Neural crest cell (in vitro differentiated cells): Measurements from ENCODE around the gene AKR1A1. TPM values are rescaled to one million over a fixed set of nuclear protein-coding genes. Genes with fewer than 3 reads are reported as not detected.
"Not testable (repeated sequence)": the region's sequence is repeated elsewhere in the genome, so short reads cannot be mapped to it uniquely, and the experiment has no call there.

Experiments
- DNase-seq: peaks from one replicate; pipeline ENCODE4 v3.0.0; 2021; ENCODE audit warnings: low read depth, mixed read lengths, low spot score
- H3K27ac Mint-ChIP-seq: one replicate; pipeline ENCODE4 v1.8.0; 2021; ENCODE audit warnings: mild to moderate bottlenecking, mixed read lengths; ENCODE audit not compliant: unreplicated experiment
- H3K27me3 Mint-ChIP-seq: 2 replicates; pipeline ENCODE4 v1.8.0; 2021; ENCODE audit warnings: low read depth, mild to moderate bottlenecking, mixed read lengths
- H3K36me3 Mint-ChIP-seq: 2 replicates; pipeline ENCODE4 v1.8.0; 2021; ENCODE audit warnings: low read depth, mild to moderate bottlenecking, mixed read lengths
- H3K4me1 Mint-ChIP-seq: 2 replicates; pipeline ENCODE4 v1.8.0; 2021; ENCODE audit warnings: mixed read lengths
- H3K4me3 Mint-ChIP-seq: one replicate; pipeline ENCODE4 v1.8.0; 2021; ENCODE audit warnings: mild to moderate bottlenecking, mixed read lengths
- H3K9me3 Mint-ChIP-seq: 2 replicates; pipeline ENCODE4 v1.8.0; 2021; ENCODE audit warnings: mixed read lengths
- total RNA-seq: library from RNA; stranded (reverse); gene quantifications from 2 replicates; pipeline ENCODE4 v1.2.1, GENCODE V29; 2021
- TF ChIP-seq, protein P1 (sequence below): fragments of 200-600 bp; sonication (generic); conservative IDR thresholded peaks from 2 replicates; pipeline ENCODE4 v1.5.0; 2021; ENCODE audit warnings: antibody characterized with exemption, mild to moderate bottlenecking

Gene AKR1A1
- total RNA-seq, 1 donor from 2014 or later, result 192 TPM

- TF ChIP-seq, protein P1, sequence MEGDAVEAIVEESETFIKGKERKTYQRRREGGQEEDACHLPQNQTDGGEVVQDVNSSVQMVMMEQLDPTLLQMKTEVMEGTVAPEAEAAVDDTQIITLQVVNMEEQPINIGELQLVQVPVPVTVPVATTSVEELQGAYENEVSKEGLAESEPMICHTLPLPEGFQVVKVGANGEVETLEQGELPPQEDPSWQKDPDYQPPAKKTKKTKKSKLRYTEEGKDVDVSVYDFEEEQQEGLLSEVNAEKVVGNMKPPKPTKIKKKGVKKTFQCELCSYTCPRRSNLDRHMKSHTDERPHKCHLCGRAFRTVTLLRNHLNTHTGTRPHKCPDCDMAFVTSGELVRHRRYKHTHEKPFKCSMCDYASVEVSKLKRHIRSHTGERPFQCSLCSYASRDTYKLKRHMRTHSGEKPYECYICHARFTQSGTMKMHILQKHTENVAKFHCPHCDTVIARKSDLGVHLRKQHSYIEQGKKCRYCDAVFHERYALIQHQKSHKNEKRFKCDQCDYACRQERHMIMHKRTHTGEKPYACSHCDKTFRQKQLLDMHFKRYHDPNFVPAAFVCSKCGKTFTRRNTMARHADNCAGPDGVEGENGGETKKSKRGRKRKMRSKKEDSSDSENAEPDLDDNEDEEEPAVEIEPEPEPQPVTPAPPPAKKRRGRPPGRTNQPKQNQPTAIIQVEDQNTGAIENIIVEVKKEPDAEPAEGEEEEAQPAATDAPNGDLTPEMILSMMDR, result peak; percentile 2
- H3K9me3 Mint-ChIP-seq, result no peaks in the 10 kb centered on the region
- DNase-seq, result no peak
- peaks cover 3% of the 10 kb centered on the region for H3K27me3 Mint-ChIP-seq
- H3K4me1 Mint-ChIP-seq, result peaks cover 38% of the 10 kb centered on the region
- no peaks in the 10 kb centered on the region for H3K36me3 Mint-ChIP-seq
- H3K4me3 Mint-ChIP-seq, result peak overlapping the region; percentile 91
- peak overlapping the region; percentile 93 for H3K27ac Mint-ChIP-seq
Observed at GRCh38 chr1:45522324-45523104, 28.1 kb upstream of the AKR1A1 start.

GRCh38 chr1:45523516-45523915 lies 27.1 kb upstream of the AKR1A1 start:
- H3K4me3 Mint-ChIP-seq, result peak overlapping the region; percentile 91
- H3K27ac Mint-ChIP-seq, DNase-seq, H3K27me3 Mint-ChIP-seq, H3K36me3 Mint-ChIP-seq, H3K9me3 Mint-ChIP-seq: not testable (repeated sequence)
- peaks cover 41% of the 10 kb centered on the region for H3K4me1 Mint-ChIP-seq

DNA sequence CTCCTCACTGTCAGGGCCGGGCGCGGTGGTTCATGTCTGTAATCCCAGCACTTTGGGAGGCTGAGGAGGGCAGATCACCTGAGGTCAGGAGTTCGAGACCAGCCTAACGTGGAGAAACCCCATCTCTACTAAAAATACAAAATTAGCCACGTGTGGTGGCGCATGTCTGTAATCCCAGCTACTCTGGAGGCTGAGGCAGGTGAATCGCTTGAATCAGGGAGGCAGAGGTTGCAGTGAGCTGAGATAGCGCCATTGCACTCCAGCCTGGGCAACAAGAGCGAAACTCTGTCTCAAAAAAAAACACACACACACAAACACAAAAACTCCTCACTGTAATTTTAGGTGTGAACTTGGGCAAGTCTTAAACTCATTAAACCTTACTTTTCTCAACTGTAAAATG lies 26.7 kb upstream of the AKR1A1 start:
- H3K27ac Mint-ChIP-seq, H3K36me3 Mint-ChIP-seq, H3K27me3 Mint-ChIP-seq, DNase-seq, H3K9me3 Mint-ChIP-seq: not testable (repeated sequence)
- Mint-ChIP-seq H3K4me1 (peaks cover 36% of the 10 kb centered on the region), H3K4me3 (peak overlapping the region; percentile 38)

DNA sequence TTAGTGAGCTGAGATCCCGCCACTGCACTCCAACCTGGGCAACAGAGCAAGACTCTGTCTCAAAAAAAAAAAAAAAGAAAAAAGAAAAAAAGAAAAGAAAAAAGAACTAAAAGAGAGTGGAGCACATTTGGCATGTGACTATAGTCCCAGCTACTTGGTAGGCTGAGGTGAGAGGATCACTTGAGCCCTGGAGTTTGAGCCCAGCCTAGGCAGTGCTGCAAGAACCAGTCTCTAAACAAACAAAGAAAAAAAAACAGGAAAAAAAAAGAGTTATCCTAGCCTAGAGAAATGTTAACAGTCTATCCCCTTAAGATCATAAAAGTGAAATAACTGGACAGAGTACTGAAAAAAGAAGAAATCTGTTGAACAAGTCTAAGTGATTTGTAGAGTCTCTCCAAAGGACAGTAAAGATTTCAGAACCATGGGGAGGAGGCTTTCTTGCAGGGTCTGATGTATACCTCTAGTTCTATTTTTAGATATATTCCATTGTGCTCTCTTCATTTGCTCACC lies 24.4 kb upstream of the AKR1A1 start:
- Mint-ChIP-seq H3K36me3 (no peaks in the 10 kb centered on the region), H3K27me3 (peaks cover 3% of the 10 kb centered on the region), H3K4me1 (peaks cover 30% of the 10 kb centered on the region), H3K27ac (no peak overlapping the region), H3K4me3 (no peak overlapping the region), H3K9me3 (no peaks in the 10 kb centered on the region)
- no peak for DNase-seq
- TF ChIP-seq, protein P1, result no peak

GRCh38 chr1:45530632-45531135 lies 19.9 kb upstream of the AKR1A1 start:
- TF ChIP-seq, protein P1, result no peak
- Mint-ChIP-seq H3K4me1 (peaks cover 9% of the 10 kb centered on the region), H3K27me3 (no peaks in the 10 kb centered on the region), H3K4me3 (no peak overlapping the region), H3K36me3 (no peaks in the 10 kb centered on the region), H3K9me3 (no peaks in the 10 kb centered on the region), H3K27ac (no peak overlapping the region)
- DNase-seq, result no peak

- TF ChIP-seq, protein P1, result no peak
- Mint-ChIP-seq H3K4me3 (no peak overlapping the region), H3K4me1 (peaks cover 4% of the 10 kb centered on the region), H3K36me3 (no peaks in the 10 kb centered on the region), H3K27ac (no peak overlapping the region), H3K9me3 (no peaks in the 10 kb centered on the region), H3K27me3 (no peaks in the 10 kb centered on the region)
- DNase-seq, result no peak
Observed at GRCh38 chr1:45531873-45532272, 18.8 kb upstream of the AKR1A1 start.
